ENCODE measurements around the gene RXFP2. TPM values are rescaled to one million over a fixed set of nuclear protein-coding genes. Genes with fewer than 3 reads are reported as not detected.

The RXFP2 gene
- total RNA-seq, 1 experiment from 2014 or later: not detected

DNA sequence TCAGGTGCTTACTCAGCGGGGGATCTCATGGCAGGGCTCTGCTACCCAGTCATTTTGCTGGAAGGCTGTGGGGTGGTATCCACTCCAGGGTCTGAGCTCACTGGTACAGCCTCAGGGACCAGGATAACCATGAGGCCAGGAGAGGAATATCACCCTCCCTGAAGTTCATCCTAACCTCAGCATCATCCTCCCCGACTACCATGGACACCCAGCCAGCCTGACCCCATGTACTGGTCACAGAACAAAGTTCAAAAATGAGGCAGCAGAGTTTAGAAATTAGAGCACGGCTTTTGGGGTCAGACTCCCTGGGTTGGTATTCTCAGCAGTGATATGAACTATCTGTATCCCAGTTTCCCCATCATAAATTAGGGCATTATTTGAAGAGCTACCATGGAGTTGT is 35.5 kb upstream of the RXFP2 start:
- no peak overlapping the region for H3K4me3 Mint-ChIP-seq (ENCODE audit: unreplicated experiment)
- H3K27ac Mint-ChIP-seq (ENCODE audit: unreplicated experiment): no peak overlapping the region
- H3K27me3 ChIP-seq (replicated peaks; ENCODE audit: control insufficient read depth, insufficient read depth, low read length): 0 out of 2 replicates have a peak, but pooled peaks cover 1% of the 10 kb centered on the region
- peaks cover 9% of the 10 kb centered on the region for H3K27me3 Mint-ChIP-seq (ENCODE audit: insufficient read depth, unreplicated experiment)
- H3K9me3 Mint-ChIP-seq (ENCODE audit: unreplicated experiment): no peaks in the 10 kb centered on the region
- H3K36me3 ChIP-seq (ENCODE audit: control insufficient read depth, insufficient read depth, low read length): no peaks in the 10 kb centered on the region
- no peaks in the 10 kb centered on the region for H3K4me1 Mint-ChIP-seq (ENCODE audit: low read depth, unreplicated experiment)
- ChIA-PET POLR2A (no interaction called here), CTCF (no interaction called here)
- H3K36me3 Mint-ChIP-seq (ENCODE audit: insufficient read depth, unreplicated experiment): no peaks in the 10 kb centered on the region
- intact Hi-C loops (cut with micrococcal nuclease; ENCODE audit: unreplicated experiment): no loop called here
- no TSS peak for BruUV-seq (replicated peaks)
- no peaks in the 10 kb centered on the region for H3K4me1 ChIP-seq
- DNase-seq: no peak
- TF ChIP-seq, protein P1, sequence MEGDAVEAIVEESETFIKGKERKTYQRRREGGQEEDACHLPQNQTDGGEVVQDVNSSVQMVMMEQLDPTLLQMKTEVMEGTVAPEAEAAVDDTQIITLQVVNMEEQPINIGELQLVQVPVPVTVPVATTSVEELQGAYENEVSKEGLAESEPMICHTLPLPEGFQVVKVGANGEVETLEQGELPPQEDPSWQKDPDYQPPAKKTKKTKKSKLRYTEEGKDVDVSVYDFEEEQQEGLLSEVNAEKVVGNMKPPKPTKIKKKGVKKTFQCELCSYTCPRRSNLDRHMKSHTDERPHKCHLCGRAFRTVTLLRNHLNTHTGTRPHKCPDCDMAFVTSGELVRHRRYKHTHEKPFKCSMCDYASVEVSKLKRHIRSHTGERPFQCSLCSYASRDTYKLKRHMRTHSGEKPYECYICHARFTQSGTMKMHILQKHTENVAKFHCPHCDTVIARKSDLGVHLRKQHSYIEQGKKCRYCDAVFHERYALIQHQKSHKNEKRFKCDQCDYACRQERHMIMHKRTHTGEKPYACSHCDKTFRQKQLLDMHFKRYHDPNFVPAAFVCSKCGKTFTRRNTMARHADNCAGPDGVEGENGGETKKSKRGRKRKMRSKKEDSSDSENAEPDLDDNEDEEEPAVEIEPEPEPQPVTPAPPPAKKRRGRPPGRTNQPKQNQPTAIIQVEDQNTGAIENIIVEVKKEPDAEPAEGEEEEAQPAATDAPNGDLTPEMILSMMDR (IDR thresholded peaks at IDR 0.05; ENCODE audit: insufficient read depth in 1 of 2, low read depth in 1 of 2, low read length in 1 of 2, severe bottlenecking in 1 of 2, unreplicated experiment in 1 of 2): no peak
- H3K9me3 ChIP-seq: no peaks in the 10 kb centered on the region
- H3K4me3 ChIP-seq (ENCODE audit: low read depth, low read length): no peak overlapping the region

DNA sequence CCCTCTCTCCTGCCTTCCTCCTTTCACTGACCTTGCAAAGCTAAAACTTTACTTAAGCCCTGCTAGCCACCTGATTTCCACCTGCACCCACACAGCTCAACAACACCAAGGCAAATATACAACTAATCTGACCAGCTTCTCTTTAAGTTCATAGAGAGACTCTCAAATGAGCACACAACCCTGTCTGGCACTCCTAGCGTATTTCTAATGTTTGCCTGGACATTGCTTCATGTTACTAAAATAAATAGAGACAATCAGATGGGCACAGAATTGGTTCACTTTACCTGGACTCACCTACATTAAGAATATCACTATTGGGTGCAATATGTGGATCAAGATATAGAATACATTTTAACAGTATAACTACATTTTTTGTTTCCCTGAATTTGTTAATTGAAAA is 33.2 kb upstream of the RXFP2 start:
- TF ChIP-seq, protein P1 (IDR thresholded peaks at IDR 0.05; ENCODE audit: insufficient read depth in 1 of 2, low read depth in 1 of 2, low read length in 1 of 2, severe bottlenecking in 1 of 2, unreplicated experiment in 1 of 2): no peak
- peaks cover 9% of the 10 kb centered on the region for H3K27me3 Mint-ChIP-seq (ENCODE audit: insufficient read depth, unreplicated experiment)
- ChIA-PET CTCF (no interaction called here), POLR2A (no interaction called here)
- intact Hi-C loops (cut with micrococcal nuclease; ENCODE audit: unreplicated experiment): no loop called here
- no peak overlapping the region for H3K27ac Mint-ChIP-seq (ENCODE audit: unreplicated experiment)
- H3K36me3 ChIP-seq (ENCODE audit: control insufficient read depth, insufficient read depth, low read length): no peaks in the 10 kb centered on the region
- H3K4me1 ChIP-seq: no peaks in the 10 kb centered on the region
- no TSS peak for BruUV-seq (replicated peaks)
- no peaks in the 10 kb centered on the region for H3K9me3 Mint-ChIP-seq (ENCODE audit: unreplicated experiment)
- no peaks in the 10 kb centered on the region for H3K36me3 Mint-ChIP-seq (ENCODE audit: insufficient read depth, unreplicated experiment)
- DNase-seq: no peak
- H3K27me3 ChIP-seq (replicated peaks; ENCODE audit: control insufficient read depth, insufficient read depth, low read length): 0 out of 2 replicates have a peak, but pooled peaks cover 1% of the 10 kb centered on the region
- H3K4me1 Mint-ChIP-seq (ENCODE audit: low read depth, unreplicated experiment): no peaks in the 10 kb centered on the region
- H3K9me3 ChIP-seq: no peaks in the 10 kb centered on the region
- H3K4me3 ChIP-seq (ENCODE audit: low read depth, low read length): no peak overlapping the region
- H3K4me3 Mint-ChIP-seq (ENCODE audit: unreplicated experiment): no peak overlapping the region

DNA sequence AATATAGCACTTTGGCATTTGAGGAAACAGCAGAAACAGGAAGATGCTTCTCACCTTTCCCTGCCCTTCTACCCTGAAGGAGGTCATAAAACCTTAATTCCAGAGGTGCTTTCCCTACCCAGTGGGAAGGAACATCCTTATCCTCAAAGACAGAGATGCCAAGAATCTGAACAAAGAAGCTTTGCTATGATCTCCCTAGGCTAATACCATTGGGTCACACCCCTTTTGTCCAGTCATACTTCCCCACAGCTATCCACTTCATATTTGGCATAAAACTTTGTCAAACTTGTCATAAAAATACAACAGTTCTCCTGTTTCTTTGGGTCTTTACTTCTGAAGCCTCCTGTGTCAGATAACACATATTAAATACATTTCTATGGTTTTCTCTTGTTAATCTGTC is 21.7 kb upstream of the RXFP2 start:
- Histone ChIP-seq H3K9me3 (no peaks in the 10 kb centered on the region), H3K4me3 (ENCODE audit: low read depth, low read length) (no peak overlapping the region), H3K27me3 (replicated peaks; ENCODE audit: control insufficient read depth, insufficient read depth, low read length) (0 out of 2 replicates have a peak, but pooled peaks cover 1% of the 10 kb centered on the region), H3K4me1 (no peaks in the 10 kb centered on the region), H3K36me3 (ENCODE audit: control insufficient read depth, insufficient read depth, low read length) (no peaks in the 10 kb centered on the region)
- POLR2A ChIA-PET: no interaction called here
- no peaks in the 10 kb centered on the region for H3K36me3 Mint-ChIP-seq (ENCODE audit: insufficient read depth, unreplicated experiment)
- TF ChIP-seq, protein P1 (IDR thresholded peaks at IDR 0.05; ENCODE audit: insufficient read depth in 1 of 2, low read depth in 1 of 2, low read length in 1 of 2, severe bottlenecking in 1 of 2, unreplicated experiment in 1 of 2): no peak
- no peaks in the 10 kb centered on the region for H3K9me3 Mint-ChIP-seq (ENCODE audit: unreplicated experiment)
- H3K4me1 Mint-ChIP-seq (ENCODE audit: low read depth, unreplicated experiment): no peaks in the 10 kb centered on the region
- CTCF ChIA-PET: no interaction called here
- DNase-seq: no peak
- intact Hi-C loops (cut with micrococcal nuclease; ENCODE audit: unreplicated experiment): no loop called here
- peaks cover 5% of the 10 kb centered on the region for H3K27me3 Mint-ChIP-seq (ENCODE audit: insufficient read depth, unreplicated experiment)
- BruUV-seq (replicated peaks): no TSS peak
- no peak overlapping the region for H3K4me3 Mint-ChIP-seq (ENCODE audit: unreplicated experiment)
- H3K27ac Mint-ChIP-seq (ENCODE audit: unreplicated experiment): no peak overlapping the region

Measured in Caco-2 (cell line).